Inflammatory macrophage treated with lipopolysaccharide for 4 hours (primary cell): ENCODE measurements around the gene PNLDC1.
A peak's percentile ranks its signal among the peaks of the same experiment; 100 is the strongest.

Experiments
- DNase-seq: peaks from one replicate; pipeline ENCODE4 v3.0.0-alpha.2; 2020

Gene PNLDC1

GRCh38 chr6:159853754-159854153 lies 53.7 kb downstream of the PNLDC1 start:
- DNase-seq = no peak

- DNase-seq = peak; percentile 74
These were observed 54.9 kb downstream of the PNLDC1 start for GRCh38 chr6:159854959-159855358.

- DNase-seq = no peak
These were observed 58.2 kb downstream of the PNLDC1 start for GRCh38 chr6:159858259-159858658.

- DNase-seq = no peak
These were observed 60.4 kb downstream of the PNLDC1 start for GRCh38 chr6:159860482-159860881.

- no peak for DNase-seq
These were observed 62.0 kb downstream of the PNLDC1 start for GRCh38 chr6:159862103-159862502.

GRCh38 chr6:159863341-159863740 lies 63.3 kb downstream of the PNLDC1 start:
- DNase-seq = peak; percentile 59

- DNase-seq = no peak
These were observed 65.3 kb downstream of the PNLDC1 start for GRCh38 chr6:159865226-159865920.

- no peak for DNase-seq
These were observed 66.5 kb downstream of the PNLDC1 start for GRCh38 chr6:159866286-159867247.
